NCI-H2196 (cell line): Measurements from ENCODE around the gene LENG9.
"Not testable (repeated sequence)": the region's sequence is repeated elsewhere in the genome, so short reads cannot be mapped to it uniquely, and the experiment has no call there.

Experiments
- DNase-seq: peaks from one replicate; lab custom pipeline; 2025; ENCODE audit not compliant: unreplicated experiment; lab: John Stamatoyannopoulos, UW

LENG9 gene

GRCh38 chr19:54460230-54461005 lies 3.2 kb downstream of the LENG9 start:
- no peak for DNase-seq

- peak; percentile 68 for DNase-seq
Observed at GRCh38 chr19:54459282-54460229, 4.0 kb downstream of the LENG9 start.

GRCh38 chr19:54458648-54459281 lies 4.8 kb downstream of the LENG9 start:
- no peak for DNase-seq

GRCh38 chr19:54457773-54458647 lies 5.6 kb downstream of the LENG9 start:
- DNase-seq, result no peak

GRCh38 chr19:54456423-54457373 lies 6.9 kb downstream of the LENG9 start:
- DNase-seq, result no peak

GRCh38 chr19:54455786-54456422 lies 7.7 kb downstream of the LENG9 start:
- DNase-seq, result no peak

GRCh38 chr19:54454781-54455675 lies 8.6 kb downstream of the LENG9 start:
- DNase-seq, result no peak

GRCh38 chr19:54453921-54454780 lies 9.4 kb downstream of the LENG9 start:
- no peak for DNase-seq

DNA sequence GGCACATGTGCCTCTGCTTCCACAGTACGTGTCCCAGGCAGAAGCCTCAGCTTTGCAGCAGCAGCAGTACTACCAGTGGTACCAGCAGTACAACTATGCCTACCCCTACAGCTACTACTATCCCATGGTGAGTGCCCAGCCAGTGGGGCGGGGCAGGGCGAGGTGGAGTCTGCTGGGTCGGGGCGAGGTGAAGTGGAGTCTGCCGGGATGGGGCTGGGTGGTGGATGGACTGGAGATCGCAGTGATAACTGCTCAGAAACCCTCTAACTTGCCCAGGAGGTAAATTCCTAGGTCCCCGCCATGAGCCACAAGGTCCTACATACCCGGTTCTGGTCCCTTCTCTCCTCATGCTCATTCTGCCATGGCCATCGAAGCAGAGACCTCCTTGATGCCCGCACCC lies 11.0 kb downstream of the LENG9 start:
- DNase-seq, result no peak

DNA sequence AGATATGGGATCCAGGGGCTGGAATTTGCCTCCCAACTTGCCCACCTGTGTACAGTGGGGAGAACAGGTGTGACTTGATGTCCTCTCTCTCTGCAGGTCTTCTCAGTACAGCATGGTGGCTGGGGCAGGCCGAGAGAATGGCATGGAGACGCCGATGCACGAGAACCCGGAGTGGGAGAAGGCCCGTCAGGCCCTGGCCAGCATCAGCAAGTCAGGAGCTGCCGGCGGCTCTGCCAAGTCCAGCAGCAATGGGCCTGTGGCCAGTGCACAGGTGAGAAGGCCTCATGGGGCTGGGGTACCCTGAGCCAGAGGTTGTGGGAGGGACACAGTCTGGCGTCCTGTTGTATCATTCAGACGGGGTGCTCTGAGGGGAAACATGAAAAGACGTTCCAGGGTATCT lies 11.6 kb downstream of the LENG9 start:
- DNase-seq, result no peak

DNA sequence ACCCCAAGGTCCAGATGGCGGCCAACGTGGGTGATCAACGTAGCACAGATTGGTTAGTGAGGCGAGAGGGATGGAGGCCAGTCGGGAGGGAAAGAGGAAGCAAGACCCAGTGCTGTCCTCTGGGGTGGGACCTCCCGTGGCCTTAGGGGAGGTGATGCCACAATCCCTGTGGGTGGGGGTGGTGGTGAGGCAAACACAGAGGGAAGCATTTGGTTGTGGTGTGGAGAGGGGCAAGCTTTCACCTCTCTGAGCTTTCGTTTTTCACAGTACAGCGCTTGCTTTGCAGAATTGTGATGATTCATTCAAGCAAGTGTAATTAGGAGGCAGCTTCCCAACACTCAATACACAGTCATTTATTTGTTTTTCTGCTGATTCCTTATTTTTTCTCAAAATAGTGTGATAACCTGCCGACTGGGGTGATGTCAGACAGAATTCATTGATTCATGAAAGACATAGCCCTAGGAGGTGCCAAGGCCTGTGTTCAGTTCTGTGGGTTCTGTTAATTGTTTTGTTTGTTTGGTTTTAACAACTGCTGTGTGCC lies 12.2 kb downstream of the LENG9 start:
- peak; percentile 33 for DNase-seq

DNA sequence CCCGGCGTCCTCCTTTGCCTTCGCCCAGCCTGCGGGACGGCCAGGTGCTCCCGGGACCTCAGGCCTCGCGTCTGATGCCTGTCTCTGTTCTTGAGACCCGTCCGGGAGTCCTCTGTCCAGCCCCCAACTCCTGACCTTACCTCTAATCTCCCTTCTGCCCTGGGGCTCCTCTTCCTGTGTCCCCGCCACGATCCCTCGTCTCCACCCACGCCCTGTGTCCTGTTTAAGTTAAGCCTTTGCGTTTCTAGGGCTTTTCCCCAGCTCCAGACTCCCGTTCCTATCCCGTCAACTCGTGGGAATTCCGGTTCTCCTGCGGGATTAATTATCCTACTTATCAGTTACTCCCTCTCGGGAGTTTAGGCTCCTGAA lies 13.9 kb downstream of the LENG9 start:
- no peak for DNase-seq

DNA sequence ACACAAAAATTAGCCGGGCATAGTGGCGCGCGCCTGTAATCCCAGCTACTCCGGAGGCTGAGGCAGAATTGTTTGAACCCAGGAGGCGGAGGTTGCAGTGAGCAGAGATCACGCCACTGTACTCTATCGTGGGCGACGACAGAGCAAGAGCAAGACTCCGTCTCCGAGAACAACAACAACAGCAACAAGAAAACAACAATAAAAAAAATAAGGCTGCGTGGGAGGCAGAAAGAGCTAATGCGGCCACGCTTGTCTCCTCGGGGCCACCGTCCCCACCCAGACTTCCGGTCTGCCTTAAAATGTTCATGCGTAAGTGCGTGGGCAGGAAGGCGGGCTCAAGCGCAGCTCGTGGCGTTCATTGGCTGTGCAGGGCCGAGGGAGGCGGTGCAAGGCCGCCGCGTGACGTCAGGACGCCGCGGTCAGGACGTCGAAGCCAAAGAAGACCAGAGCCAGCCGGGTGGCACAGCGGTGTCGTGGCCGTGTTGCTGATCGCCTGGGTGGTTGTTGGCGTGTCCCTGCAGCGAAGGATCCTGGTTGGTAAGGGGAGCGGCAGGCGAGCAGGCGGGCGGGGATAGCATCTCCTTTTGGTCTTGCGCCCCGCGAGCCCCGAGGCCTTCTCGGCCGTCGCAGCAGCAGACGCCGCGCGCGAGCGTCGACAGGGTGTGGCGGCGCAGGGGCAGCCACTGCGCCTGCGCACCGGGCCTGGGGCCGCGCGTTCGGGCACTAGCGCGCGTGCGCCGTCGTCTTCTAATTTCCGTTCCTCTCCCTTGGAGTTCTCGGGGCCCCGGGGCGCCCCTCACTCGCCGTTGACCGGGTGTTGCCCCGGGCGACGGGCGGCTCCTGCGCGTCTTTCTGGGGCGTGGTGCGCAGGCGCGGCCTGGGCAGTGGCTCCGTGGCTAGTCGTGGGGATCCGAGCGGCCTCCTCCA lies 14.5 kb downstream of the LENG9 start, which contains the start of gene LENG8:
Gene LENG8, plus strand, starts transcription at position 426 of the 927 bp plus-strand sequence. CDS start 2,146 bp downstream, outside the sequence.
- DNase-seq, result peak; percentile 95

DNA sequence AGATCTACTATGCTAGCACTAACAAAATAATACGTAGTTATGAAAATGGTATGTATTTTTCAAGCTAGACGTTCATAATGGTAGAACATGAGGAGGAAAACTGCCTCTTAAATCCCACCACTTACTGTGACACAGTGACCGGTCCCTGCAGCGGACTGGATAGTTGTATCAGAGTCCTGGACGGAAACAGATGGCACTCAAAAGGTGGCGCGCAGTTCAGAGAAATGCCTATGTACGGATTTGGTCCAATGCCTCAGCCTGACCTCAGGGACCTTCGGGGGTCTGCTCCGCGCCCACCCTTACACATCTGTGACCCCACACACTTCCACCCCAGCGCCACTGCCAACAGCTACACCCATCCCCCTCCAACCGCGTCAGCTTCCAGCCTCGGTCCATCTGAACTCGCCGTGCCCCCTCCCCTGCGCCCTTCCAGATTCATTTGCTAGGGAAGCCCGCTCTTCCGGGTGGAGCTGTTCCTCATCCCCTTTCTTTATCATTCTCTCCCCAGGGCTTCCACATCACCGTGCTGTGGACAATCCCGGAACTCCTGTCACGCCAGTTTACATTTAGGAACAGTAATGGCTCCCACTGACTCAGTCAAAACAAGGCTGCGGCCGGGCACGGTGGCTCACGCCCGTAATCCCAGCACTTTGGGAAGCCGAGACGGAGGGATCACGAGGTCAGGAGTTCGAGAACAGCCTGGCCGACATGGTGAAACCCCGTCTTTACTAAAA lies 15.4 kb downstream of the LENG9 start:
- peak; percentile 14 for DNase-seq

- not testable (repeated sequence) for DNase-seq
Observed at GRCh38 chr19:54446349-54446748, 17.2 kb downstream of the LENG9 start.
